ENCODE measurements around the gene C11orf21.
A peak's percentile ranks its signal among the peaks of the same experiment; 100 is the strongest.

C11orf21 gene

GRCh38 chr11:2271327-2272227 is 30.1 kb downstream of the C11orf21 start:
- no peak for DNase-seq (ENCODE audit: low read depth in 2 of 2)

GRCh38 chr11:2271077-2271326 is 30.7 kb downstream of the C11orf21 start:
- DNase-seq (ENCODE audit: low read depth in 2 of 2) = no peak

GRCh38 chr11:2270322-2271076 is 31.2 kb downstream of the C11orf21 start, which contains the start of gene ASCL2:
Gene ASCL2, minus strand, starts transcription at chr11:2270588. Its CDS starts 256 bp downstream, at chr11:2270332.
- DNase-seq (ENCODE audit: low read depth in 2 of 2) = no peak

- DNase-seq (ENCODE audit: low read depth in 2 of 2) = peak in 1 of 2 experiments; percentile 12
Measured at GRCh38 chr11:2269601-2270321, 32.0 kb downstream of the C11orf21 start.

- no peak for DNase-seq (ENCODE audit: low read depth in 2 of 2)
Measured at GRCh38 chr11:2268729-2269600, 32.8 kb downstream of the C11orf21 start.

DNA sequence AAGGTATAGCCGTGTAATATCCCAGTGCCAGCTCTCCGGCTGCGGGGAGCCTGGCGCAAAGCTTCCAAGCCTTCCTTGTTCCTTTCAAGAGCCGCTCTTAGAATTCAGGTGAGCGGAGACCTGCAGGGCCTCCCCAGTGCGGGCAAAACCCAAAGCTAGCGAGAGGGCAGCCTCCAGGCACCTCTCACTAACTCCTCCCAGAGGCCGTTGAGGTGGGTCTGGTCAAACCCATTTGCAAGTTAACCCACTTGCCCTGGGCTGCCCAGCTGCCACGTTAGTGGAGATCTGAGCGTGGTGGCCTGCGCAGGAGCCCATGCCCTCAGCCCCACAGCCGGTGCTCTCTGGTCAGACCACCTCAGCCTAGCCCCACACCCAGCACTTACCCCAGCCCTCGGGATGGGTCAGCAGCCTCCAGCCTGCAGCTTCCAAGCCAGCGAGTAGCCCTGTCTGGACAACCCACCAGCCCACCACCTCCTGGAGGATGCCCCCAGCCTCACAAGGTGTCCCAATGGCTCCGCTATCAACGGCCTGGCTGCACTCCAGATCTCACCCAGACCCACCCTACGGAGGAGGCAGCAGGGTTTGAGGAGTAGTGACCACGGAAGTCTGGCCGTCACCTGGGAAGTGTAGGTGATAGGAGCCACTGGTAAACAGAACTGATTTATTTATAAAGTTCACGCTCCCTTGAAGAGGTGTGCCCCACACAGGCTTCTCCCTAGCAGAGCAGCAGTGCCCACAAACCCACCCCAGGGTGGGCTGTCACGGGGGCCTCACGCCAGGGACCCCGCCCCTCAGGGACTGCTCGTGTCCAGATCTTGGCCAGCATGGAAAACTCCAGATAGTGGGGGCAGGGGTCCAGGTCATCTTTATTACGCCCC is 33.6 kb downstream of the C11orf21 start:
- no peak for DNase-seq (ENCODE audit: low read depth in 2 of 2)

GRCh38 chr11:2267306-2267850 is 34.3 kb downstream of the C11orf21 start:
- no peak for DNase-seq (ENCODE audit: low read depth in 2 of 2)

GRCh38 chr11:2266586-2267305 is 35.0 kb downstream of the C11orf21 start:
- no peak for DNase-seq (ENCODE audit: low read depth in 2 of 2)

- DNase-seq (ENCODE audit: low read depth in 2 of 2) = no peak
Measured at GRCh38 chr11:2265854-2266585, 35.7 kb downstream of the C11orf21 start.

- no peak for DNase-seq (ENCODE audit: low read depth in 2 of 2)
Measured at GRCh38 chr11:2265396-2265795, 36.3 kb downstream of the C11orf21 start.

GRCh38 chr11:2264366-2265053 is 37.2 kb downstream of the C11orf21 start:
- DNase-seq (ENCODE audit: low read depth in 2 of 2) = no peak

- no peak for DNase-seq (ENCODE audit: low read depth in 2 of 2)
Measured at GRCh38 chr11:2263724-2264360, 37.9 kb downstream of the C11orf21 start.

DNA sequence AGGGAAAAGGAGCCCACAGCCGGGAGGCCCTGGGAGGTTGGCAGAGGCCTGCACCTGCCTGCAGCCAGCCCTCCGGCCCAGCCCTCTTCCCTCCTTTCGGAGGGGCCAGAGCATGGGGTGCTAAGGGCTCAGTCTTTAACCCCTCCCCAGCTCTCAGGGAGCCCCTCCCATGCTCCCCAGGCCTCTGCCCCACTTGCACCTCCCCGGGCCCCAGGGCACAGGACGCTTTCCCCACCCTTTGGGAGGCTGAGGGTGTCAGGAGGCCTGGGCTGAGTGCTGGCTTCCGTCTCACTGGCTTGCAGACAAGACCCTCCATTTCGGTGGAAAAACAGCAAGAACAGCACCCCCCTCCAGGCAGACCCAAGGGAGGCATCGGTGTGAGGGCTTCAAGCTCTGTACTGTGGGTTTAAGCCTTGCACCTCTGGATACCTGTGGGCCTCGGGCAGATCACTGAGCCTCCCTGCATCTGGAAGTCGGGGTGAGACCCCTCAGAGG is 38.6 kb downstream of the C11orf21 start:
- no peak for DNase-seq (ENCODE audit: low read depth in 2 of 2)

- DNase-seq (ENCODE audit: low read depth in 2 of 2) = no peak
Measured at GRCh38 chr11:2262301-2263070, 39.2 kb downstream of the C11orf21 start.

DNA sequence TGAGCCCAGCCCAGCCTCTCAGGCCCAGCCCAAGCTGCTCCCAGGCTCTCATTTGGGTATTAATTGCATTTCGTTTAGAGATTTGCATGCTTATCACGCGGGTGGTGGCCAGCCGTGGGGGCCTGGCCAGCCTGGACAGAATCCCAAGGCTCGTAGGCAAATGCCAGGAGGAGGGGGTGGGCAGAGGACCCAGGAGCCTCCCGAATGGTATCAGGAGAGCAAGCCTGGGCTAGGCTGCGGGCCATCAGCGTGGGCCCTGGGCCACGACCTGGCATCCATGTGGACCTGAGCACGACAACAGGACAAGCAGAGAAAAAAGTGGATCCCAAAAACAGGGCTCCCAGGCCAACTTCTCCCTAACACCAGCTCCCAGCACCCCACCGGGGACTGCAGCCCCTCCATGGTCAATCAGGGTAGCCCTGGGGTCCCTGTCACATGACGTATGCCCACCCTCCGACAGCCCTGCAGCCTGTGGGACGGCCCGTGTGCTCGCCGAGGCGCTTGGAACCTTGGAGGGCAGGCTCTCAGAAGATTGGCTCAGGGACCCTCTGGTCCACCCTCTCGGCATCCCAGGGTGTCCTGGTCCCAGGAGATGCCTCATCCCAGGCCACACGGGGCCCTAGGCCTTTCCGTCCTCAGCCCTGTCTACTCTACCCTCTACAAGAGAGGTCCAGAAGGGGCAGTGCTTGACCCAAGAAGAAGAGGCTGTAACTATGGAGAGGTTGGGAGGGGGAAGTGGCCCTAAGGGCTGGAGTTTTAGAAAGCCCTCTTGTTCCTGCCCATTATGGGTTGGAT is 40.1 kb downstream of the C11orf21 start:
- no peak for DNase-seq (ENCODE audit: low read depth in 2 of 2)

Data from fibroblast of skin of left quadriceps (primary cell).